Hindlimb muscle (tissue), 1 donor: ENCODE data around the gene SH3BP5. TPM values are rescaled to one million over a fixed set of nuclear protein-coding genes. Genes with fewer than 3 reads are reported as not detected.
A peak's percentile ranks its signal among the peaks of the same experiment; 100 is the strongest.

Experiments used
- DNase-seq: peaks from one replicate; pipeline ENCODE4 v3.0.0-alpha.2; 2013
- polyA plus RNA-seq: library from polyadenylated mRNA; unstranded; fragments of 120-200 nt; gene quantifications from one replicate; pipeline ENCODE4 v1.2.1, GENCODE V29; 2013; ENCODE audit not compliant: insufficient read length

The SH3BP5 gene
- polyA plus RNA-seq, 1 donor = 31.9 TPM

GRCh38 chr3:15243822-15244482 is 88.4 kb downstream of the SH3BP5 start:
- DNase-seq = no peak

GRCh38 chr3:15241341-15241740 is 91.0 kb downstream of the SH3BP5 start:
- no peak for DNase-seq

GRCh38 chr3:15229262-15229661 is 103.1 kb downstream of the SH3BP5 start:
- DNase-seq = no peak

- no peak for DNase-seq
Observed at GRCh38 chr3:15228147-15228546, 104.2 kb downstream of the SH3BP5 start.

DNA sequence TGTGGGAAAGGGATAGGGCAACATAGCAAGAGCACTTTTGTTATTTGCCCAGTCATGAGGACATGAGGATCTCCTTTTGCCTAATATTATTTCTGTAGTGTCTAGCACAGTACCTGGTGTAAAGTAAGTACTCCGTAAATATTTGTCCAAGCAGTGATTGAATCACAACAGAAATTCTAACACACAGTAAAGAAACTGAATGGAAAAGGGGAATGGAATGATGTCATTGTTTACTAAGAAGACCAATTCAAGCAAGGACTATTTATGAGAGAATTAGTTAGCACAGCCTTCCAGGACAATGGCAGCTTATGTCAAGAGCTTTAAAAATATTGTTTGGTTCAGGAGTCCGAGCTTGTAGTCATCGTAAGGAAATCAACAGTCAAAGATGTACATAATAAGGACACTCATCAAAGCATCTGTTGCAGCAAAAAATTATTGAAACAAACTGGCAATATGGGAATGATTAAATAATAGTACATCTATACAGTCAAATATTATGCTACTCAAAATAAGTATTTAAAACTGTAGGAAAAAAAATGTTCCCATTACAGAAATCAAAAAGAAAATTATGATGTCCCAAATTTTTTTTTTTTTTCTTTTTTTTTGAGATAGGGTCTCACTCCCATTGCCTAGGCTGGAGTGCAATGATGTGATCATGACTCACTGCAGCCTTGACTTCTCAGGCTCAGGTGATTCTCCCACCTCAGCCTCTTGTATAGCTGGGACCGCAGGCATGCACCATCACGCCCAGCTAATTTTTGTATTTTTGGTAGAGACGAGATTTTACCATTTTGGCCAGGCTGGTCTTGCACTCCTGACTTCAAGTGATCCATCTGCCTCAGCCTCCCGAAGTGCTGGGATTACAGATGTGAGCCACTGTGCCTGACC is 108.5 kb downstream of the SH3BP5 start:
- DNase-seq = no peak

DNA sequence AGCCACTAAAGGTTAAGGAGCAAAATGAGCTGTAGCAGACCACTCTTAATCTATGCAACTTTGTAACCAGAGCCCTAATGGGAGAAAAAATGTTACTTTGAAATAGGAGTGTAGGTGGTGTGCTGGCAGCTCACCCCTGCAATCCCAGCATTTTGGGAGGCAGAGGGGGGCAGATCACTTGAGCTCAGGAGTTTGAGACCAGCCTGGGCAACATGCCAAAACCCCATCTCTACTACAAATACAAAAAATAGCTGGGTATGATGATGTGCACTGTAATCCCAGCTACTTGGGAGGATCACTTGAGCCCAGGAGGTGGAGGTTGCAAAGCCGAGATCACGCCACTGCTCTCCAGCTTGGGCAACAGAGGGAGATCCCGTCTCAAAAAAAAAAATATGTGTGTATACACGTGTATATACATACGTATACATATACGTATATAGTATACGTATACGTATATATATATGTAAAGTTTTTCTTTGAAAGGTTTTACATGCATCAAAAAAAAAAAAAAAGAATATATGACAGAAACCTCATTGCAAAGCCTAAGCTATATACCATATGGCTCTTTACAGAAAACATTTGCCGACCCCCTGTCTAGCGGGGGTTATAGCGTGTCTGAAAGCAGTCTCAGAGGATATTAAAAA is 110.7 kb downstream of the SH3BP5 start:
- DNase-seq = no peak

DNA sequence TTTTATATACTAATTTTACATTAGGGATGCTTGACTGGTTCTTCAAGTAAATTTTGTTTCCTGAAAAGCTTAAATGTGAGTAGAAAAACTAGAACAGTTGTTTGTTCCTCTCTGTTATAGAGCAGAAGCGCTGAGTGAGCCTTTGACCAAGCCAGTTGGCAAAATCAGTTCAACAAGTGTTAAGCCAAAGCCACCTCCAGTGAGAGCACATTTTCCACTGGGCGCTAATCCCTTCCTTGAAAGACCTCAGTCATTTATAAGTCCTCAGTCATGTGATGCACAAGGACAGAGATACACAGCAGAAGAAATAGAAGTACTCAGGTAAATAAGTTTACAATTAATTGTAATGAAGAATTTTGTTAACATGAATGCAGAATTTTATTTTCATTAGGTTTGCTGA is 111.7 kb downstream of the SH3BP5 start:
- DNase-seq = no peak

DNA sequence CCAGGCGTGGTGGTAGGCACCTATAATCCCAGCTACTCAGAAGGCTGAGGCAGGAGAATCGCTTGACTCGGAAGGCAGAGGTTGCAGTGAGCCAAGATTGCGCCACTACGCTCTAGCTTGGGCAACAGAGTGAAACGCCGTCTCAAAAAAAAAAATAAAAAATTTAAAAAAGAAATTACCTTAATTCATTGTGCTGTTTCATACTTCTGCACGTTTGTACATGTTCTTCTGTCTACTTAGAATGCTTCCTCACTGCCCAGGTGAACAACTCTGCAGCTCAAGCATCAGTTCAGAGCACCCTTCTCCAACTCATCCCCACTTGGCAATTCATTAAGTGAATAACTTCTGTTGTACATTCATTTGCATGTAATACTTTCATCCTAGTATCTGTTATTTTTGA is 112.3 kb downstream of the SH3BP5 start:
- DNase-seq = no peak

- DNase-seq = no peak
Observed at GRCh38 chr3:15218689-15219088, 113.7 kb downstream of the SH3BP5 start.

DNA sequence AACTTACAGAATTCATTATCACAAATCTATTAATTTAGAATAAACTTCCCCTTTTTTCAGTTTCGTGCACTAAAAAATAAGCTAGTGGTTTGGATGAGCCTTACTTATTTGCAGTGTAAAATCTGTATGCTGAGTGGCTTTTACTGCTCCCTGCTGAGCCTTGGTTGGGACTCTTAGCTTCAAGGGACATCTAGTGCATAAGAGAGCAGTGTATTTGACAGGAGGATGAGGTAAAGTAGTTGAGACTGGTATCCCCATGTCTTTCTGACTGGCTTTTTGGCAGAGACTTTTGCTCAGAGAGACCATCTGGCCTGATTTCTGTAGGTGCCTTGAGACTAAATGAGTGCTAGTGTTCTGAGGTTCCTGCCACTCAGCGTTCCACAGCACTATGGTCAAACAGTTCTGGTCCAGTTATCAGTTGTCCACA is 114.5 kb downstream of the SH3BP5 start:
- DNase-seq = no peak

DNA sequence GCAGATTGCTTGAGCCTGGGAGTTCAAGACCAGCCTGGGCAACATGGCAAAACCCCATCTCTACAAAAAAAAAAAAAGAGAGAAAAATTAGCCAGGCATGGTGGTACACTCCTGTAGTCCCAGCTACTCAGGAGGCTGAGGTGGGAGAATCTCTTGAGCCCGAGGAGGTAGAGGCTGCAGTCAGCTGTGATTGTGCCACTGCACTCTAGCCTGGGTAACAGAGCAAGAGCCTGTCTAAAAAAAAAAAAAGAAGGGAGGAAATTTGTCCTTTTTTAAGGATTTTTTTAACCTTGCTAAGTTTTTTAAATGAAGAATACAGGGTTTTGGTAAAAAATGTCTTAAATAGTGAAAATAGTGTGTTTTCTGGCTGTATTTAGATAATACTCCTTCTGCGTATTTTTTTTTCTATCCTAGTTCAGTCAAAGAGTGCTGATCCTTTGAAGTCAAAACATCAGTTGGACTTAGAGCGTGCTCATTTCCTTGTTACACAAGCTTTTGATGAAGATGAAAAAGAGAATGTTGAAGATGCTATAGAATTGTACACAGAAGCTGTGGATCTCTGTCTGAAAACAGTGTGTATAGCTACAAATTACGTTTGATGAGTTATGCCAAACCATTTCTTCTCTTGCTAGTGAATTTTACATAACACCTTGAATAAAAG is 115.2 kb downstream of the SH3BP5 start:
- DNase-seq = no peak

DNA sequence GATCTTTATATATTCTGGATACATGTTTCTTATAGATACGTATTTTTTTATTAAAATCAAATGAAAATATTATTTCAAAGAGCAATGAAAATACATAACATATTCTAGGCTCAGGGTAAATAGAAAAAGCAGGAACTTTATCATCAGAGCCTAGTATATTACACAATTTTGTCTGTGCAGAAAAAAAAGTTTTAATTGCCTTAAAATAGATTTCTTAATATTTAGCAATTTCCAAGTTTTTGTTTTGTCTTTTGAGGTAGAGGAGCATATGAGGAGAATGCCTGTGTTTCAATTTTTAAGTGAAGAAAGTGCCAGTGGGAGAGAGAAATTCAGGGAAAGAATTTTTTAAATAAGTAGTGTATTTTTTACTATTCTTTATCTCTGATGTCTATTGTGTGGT is 115.9 kb downstream of the SH3BP5 start:
- DNase-seq = no peak

GRCh38 chr3:15215996-15216395 is 116.4 kb downstream of the SH3BP5 start:
- DNase-seq = no peak

- no peak for DNase-seq
Observed at GRCh38 chr3:15214758-15215157, 117.6 kb downstream of the SH3BP5 start.

DNA sequence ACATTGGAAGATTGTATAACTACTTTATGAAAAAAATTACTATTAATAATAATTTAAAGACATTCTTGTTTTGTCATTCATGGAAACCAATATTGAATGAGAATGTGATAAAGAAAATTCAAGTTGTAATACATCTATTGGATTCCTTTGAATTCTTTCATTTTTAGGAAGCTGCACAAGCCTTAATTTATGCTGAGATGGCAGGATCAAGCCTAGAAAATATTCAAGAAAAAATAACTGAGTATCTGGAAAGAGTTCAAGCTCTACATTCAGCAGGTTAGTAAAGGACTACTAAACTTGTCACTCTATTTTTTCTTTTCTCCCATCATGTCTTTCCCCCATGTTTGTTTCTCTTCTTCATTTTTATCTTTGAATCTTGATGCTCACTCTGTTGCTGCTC is 120.4 kb downstream of the SH3BP5 start:
- DNase-seq = no peak

DNA sequence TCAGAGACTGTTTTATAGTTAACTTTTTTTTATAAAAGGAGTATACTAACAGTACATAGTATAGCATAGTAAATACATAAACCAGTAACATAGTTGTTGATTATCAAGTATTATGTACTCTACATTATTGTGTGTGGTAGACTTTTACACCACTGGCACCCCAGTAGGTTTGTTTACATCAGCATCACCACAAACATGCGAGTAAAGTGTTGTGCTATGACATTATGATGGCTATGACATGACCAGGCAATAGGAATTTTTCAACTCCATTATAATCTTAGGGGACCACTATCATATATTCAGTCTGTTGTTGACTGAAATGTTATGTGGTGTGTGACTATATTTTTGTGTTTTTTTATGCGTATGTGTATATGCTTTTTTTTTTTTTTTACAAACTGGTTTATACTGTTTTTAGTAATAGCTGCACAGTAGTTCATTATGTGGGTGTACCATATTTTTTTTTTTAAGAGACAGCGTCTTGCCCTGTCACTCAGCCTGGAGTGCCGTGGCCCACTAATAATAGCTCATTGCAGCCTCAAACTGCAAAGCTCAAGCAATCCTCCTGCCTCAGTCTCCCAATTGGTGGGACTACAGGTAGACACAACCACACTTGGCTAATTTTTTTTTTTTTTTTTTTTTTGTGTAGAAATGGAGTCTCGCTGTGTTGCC is 124.4 kb downstream of the SH3BP5 start:
- no peak for DNase-seq

DNA sequence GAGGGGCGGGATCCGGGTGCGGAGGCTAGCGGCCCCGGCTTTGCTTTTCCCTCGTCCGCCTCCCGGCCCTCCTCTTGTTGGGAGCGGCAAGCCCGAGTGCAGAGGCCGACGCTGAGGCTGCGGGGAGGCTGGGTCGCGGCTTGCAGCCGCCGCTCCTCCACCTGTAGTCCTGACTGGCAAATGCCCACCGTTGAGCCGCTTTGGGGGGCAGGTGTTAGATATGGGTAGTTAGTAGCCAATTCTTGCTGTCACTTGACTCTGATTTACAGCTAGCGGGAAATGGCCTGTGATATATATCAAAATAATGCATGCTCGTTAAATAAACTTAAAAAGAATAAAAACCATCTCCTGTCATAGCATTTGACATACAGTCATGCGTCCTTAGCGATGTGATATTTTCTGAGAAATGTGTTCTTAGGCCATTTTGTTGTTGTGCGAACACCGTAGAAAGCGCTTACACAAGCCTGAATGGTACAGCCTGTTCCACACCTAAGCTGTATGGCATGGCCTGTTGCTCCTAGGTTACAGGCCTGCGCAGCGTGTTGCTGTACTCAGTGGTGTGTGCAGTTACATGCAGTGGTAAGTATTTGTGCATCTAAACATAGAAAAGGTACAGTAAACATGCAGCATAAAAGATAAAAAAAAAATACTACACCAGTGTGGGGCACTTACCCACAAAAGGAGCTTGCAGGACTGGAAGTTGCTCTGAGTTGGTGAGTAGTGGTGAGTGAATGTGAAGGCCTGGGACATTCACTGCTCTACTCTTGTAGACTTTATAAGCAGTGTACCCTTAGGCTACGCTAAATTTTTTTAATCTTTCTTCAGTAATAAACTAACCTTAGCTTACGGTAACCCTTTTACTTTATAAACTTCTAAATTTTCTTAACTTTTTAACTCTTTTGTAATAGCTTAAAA is 125.5 kb downstream of the SH3BP5 start:
- peak; percentile 19 for DNase-seq

GRCh38 chr3:15205934-15206661 is 126.3 kb downstream of the SH3BP5 start, which contains the start of gene CAPN7:
CAPN7 (plus strand) TSS chr3:15206246; CDS start chr3:15206496, 250 bp downstream.
- DNase-seq = peak; percentile 97

DNA sequence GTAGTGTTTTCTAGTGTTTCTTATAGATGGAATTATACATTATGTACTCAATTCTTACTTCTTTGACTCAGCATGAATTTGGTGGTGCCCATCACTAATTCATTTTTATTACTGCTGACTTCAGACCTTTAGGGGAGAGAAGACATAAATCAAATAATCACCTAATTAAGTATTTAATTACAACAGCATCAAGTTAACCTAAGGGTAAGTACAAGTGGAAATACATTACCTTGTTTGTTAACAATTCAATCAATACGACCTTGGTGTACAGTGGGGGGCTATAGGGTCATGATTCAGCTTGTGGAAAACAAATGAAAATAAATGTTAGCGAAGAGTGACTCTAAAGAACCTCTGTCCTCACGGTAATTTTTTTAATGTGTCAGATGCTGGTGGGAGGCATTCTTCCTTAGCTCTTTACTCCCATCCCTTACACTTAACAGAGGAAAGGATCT is 126.9 kb downstream of the SH3BP5 start:
- no peak for DNase-seq
